CD14-positive monocyte (primary cell): ENCODE measurements around the gene MAP6. TPM values are rescaled to one million over a fixed set of nuclear protein-coding genes. Genes with fewer than 3 reads are reported as not detected.

ENCODE experiments used
- DNase-seq, 3 donors: peaks; one replicate each; pipeline ENCODE4 v3.0.0-alpha.2; 2011 to 2022
- H2AFZ ChIP-seq: 2 replicates; pipeline ENCODE4 v1.6.0; 2012; ENCODE audit warnings: mild to moderate bottlenecking, low read depth, low read length, inconsistent platforms; ENCODE audit not compliant: insufficient read depth, poor library complexity, severe bottlenecking
- H3K27ac ChIP-seq, 2 donors: 1 replicate in 1 of 2; 2 replicates in 1 of 2; pipeline ENCODE4 v1.5.1; 2012 to 2013; ENCODE audit warnings: low read length in 2 of 2, control low read depth in 1 of 2, inconsistent platforms in 1 of 2, low read depth in 1 of 2, mild to moderate bottlenecking in 1 of 2
- H3K27me3 ChIP-seq, 2 donors: one replicate each; pipeline versions ENCODE4 v1.6.0 to v1.6.1; 2011 to 2013; ENCODE audit warnings: low read length in 2 of 2; ENCODE audit not compliant: control insufficient read depth in 2 of 2, insufficient read depth in 2 of 2
- H3K36me3 ChIP-seq, 2 donors: replicated peaks in 1 of 2; 1 replicate in 1 of 2; 2 replicates in 1 of 2; pipeline versions ENCODE4 v1.5.1 to v1.6.1; 2012 to 2013; ENCODE audit warnings: low read length in 2 of 2, control low read depth in 1 of 2, inconsistent platforms in 1 of 2, mild to moderate bottlenecking in 1 of 2; ENCODE audit not compliant: insufficient read depth in 2 of 2, control insufficient read depth in 1 of 2
- H3K4me1 ChIP-seq, 2 donors: 1 replicate in 1 of 2; 2 replicates in 1 of 2; pipeline versions ENCODE4 v1.5.1 to v1.6.1; 2012 to 2013; ENCODE audit warnings: low read length in 2 of 2, control low read depth in 1 of 2, inconsistent platforms in 1 of 2, mild to moderate bottlenecking in 1 of 2, moderate library complexity in 1 of 2; ENCODE audit not compliant: insufficient read depth in 2 of 2, control insufficient read depth in 1 of 2
- H3K4me2 ChIP-seq: replicated peaks from 2 replicates; pipeline ENCODE3; 2012; ENCODE audit warnings: low read length, moderate library complexity, mild to moderate bottlenecking; ENCODE audit not compliant: poor library complexity, severe bottlenecking; ENCODE audit errors: extremely low read depth
- H3K4me3 ChIP-seq, 3 experiments: fragments of 200-600 bp in 1 of 3; sonication (generic) in 1 of 3; replicated peaks in 1 of 3; 1 replicate in 2 of 3; 2 replicates in 1 of 3; pipeline ENCODE4 v1.5.1; 2011 to 2013; ENCODE audit warnings: low read length in 3 of 3, mild to moderate bottlenecking in 3 of 3, control low read depth in 2 of 3, low read depth in 2 of 3, inconsistent platforms in 1 of 3, moderate library complexity in 1 of 3
- H3K79me2 ChIP-seq: 2 replicates; pipeline ENCODE4 v1.6.0; 2012; ENCODE audit warnings: mild to moderate bottlenecking, control low read depth, inconsistent platforms, low read length, moderate library complexity; ENCODE audit not compliant: insufficient read depth
- H3K9ac ChIP-seq: 2 replicates; pipeline ENCODE4 v1.6.0; 2017; ENCODE audit warnings: low read length, mild to moderate bottlenecking; ENCODE audit not compliant: insufficient read depth, poor library complexity, severe bottlenecking
- H3K9me3 ChIP-seq, 2 donors: replicated peaks in 1 of 2; 1 replicate in 1 of 2; 2 replicates in 1 of 2; pipeline versions ENCODE4 v1.5.1 to v1.6.1; 2012 to 2013; ENCODE audit warnings: low read length in 2 of 2, control low read depth in 1 of 2; ENCODE audit not compliant: control insufficient read depth in 1 of 2, insufficient read depth in 1 of 2
- H4K20me1 ChIP-seq: 2 replicates; pipeline ENCODE4 v1.6.0; 2012; ENCODE audit warnings: mild to moderate bottlenecking, low read length, control low read depth, moderate library complexity; ENCODE audit not compliant: insufficient read depth
- H3K27ac Mint-ChIP-seq, 7 donors: one replicate each; pipeline ENCODE4 v1.8.0; 2020; ENCODE audit warnings: mild to moderate bottlenecking in 7 of 7, mixed read lengths in 7 of 7, moderate library complexity in 6 of 7, inconsistent platforms in 2 of 7
- H3K27me3 Mint-ChIP-seq, 3 donors: one replicate each; pipeline ENCODE4 v1.8.0; 2021 to 2022; ENCODE audit warnings: low read depth in 3 of 3, mild to moderate bottlenecking in 3 of 3, mixed read lengths in 3 of 3, moderate library complexity in 3 of 3, inconsistent platforms in 1 of 3
- H3K36me3 Mint-ChIP-seq, 2 donors: one replicate each; pipeline ENCODE4 v1.8.0; 2020; ENCODE audit warnings: mixed read lengths in 2 of 2, inconsistent platforms in 1 of 2, mild to moderate bottlenecking in 1 of 2
- H3K4me1 Mint-ChIP-seq: one replicate; pipeline ENCODE4 v1.8.0; 2020; ENCODE audit warnings: mild to moderate bottlenecking, mixed read lengths
- H3K4me3 Mint-ChIP-seq, 2 donors: one replicate each; pipeline ENCODE4 v1.8.0; 2020; ENCODE audit warnings: mild to moderate bottlenecking in 2 of 2, mixed read lengths in 2 of 2, moderate library complexity in 1 of 2
- H3K9me3 Mint-ChIP-seq, 7 donors: one replicate each; pipeline ENCODE4 v1.8.0; 2020 to 2022; ENCODE audit warnings: mixed read lengths in 7 of 7, mild to moderate bottlenecking in 6 of 7, moderate library complexity in 6 of 7, inconsistent platforms in 2 of 7
- CTCF ChIP-seq: fragments of 200-600 bp; IDR thresholded peaks from one replicate; pipeline ENCODE4 v1.8.0; 2022; ENCODE audit warnings: antibody characterized with exemption, mild to moderate bottlenecking
- WGBS: methylation state at CpG from one replicate; pipeline ENCODE4 v1.1.5; 2013; ENCODE audit warnings: missing lambda C conversion rate; ENCODE audit not compliant: insufficient coverage; 5-methylcytosine and 5-hydroxymethylcytosine counted together
- intact Hi-C, 2 donors: fragments of 100-400 bp; cut with micrococcal nuclease; formaldehyde crosslinking; loops; one replicate each; pipeline versions ENCODE4 v1.15.0 to v1.15.1; 2023
- polyA plus RNA-seq, 3 donors: library from polyadenylated mRNA; depleted of rRNA in 1 of 3; unstranded in 2 of 3; stranded (reverse) in 1 of 3; fragments of 300-500 nt in 2 of 3; fragments of >200 nt in 1 of 3; fragmentation: Illumina TruSeq in 2 of 3; gene quantifications; 1 replicate in 2 of 3; 2 replicates in 1 of 3; pipeline ENCODE4 v1.2.3, GENCODE V29; 2012 to 2021

The MAP6 gene
- polyA plus RNA-seq, 3 donors, result not detected

DNA sequence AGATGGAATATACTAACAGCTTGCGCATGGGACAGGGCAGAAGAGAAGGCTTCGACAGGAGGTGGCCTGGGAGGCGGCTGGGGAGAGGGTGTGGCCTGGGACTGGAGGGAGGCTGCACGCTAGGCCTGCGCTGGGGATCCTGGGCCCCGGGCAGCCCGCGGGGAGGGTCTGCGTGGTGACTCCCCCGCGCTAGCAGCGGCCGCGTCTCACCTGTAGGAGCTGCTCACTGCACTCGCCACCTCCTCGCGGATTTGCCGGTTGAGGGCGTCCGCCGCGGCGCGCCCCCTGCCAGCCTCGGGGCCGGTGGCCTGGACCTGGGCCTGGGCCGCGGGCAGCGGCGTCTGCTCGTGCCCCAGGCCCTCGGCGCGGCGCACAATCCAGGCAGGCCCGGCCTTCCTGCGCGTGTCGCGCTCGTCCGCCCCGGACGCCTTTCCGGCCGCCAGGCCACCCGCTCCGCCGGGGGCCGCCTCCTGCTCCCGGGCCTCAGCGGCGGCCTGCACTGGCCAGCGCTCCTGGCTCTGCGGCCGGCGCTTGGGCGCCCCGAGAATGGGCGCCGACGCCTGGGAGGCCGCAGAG, 1.5 kb downstream of the MAP6 start:
- Histone ChIP-seq H3K9me3 (peaks cover 0 to 25% of the 10 kb centered on the region in 2 donors), H3K79me2 (no peaks in the 10 kb centered on the region), H3K9ac (peak overlapping the region; percentile 31), H2AFZ (no peak overlapping the region), H3K4me3 (peak overlapping the region in 1 of 3 experiments; percentile 47), H3K4me2 (peak overlapping the region; percentile 62), H3K4me1 (peaks cover 13 to 21% of the 10 kb centered on the region in 2 donors), H3K36me3 (no peaks in the 10 kb centered on the region), H3K27me3 (peaks cover 91 to 93% of the 10 kb centered on the region in 2 donors), H4K20me1 (no peaks in the 10 kb centered on the region), H3K27ac (no peak overlapping the region)
- Mint-ChIP-seq H3K36me3 (peaks cover 0 to 7% of the 10 kb centered on the region in 2 donors), H3K4me3 (peak overlapping the region; percentile 24 to 83), H3K27me3 (peaks cover 74 to 88% (median 75%) of the 10 kb centered on the region in 3 donors), H3K4me1 (peaks cover 14% of the 10 kb centered on the region), H3K27ac (no peak overlapping the region), H3K9me3 (peaks cover 0 to 24% (median 12%) of the 10 kb centered on the region in 7 donors)
- intact Hi-C loops, result no loop called here
- TF ChIP-seq CTCF, result no peak
- DNase-seq, result no peak
- WGBS, result under 1% methylated on average over 62 of the region's 63 CpGs

DNA sequence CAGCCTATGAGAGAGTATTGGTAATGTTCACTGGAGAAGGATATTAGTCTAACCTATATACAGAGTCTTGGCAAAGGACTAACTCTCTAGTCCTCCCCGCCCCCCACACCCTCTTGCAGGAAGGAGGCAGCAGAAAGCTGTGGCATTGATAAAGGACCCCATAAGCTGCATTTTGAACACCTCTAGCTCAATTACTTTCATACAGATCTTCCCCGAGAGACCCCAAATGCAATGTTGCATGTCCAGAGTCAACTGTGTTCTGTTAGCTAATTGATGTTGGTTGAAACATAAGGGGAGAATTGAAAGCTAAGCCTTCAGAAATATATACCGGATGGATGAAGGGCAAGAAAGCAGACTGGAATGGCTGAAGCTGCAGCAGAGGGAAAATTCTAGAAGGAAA, 2.8 kb downstream of the MAP6 start:
- peaks cover 13 to 21% of the 10 kb centered on the region in 2 donors for H3K4me1 ChIP-seq
- H3K36me3 ChIP-seq, result no peaks in the 10 kb centered on the region
- intact Hi-C loops, result no loop called here
- peaks cover 0 to 20% of the 10 kb centered on the region in 2 donors for H3K9me3 ChIP-seq
- peaks cover 0 to 7% of the 10 kb centered on the region in 2 donors for H3K36me3 Mint-ChIP-seq
- H3K4me3 Mint-ChIP-seq, result peak overlapping the region in 1 of 2 donors; percentile 63
- DNase-seq, result no peak
- no peak overlapping the region for H3K27ac Mint-ChIP-seq
- H4K20me1 ChIP-seq, result no peaks in the 10 kb centered on the region
- H3K4me1 Mint-ChIP-seq, result peaks cover 14% of the 10 kb centered on the region
- no peak overlapping the region for H3K4me3 ChIP-seq
- no peak overlapping the region for H2AFZ ChIP-seq
- no peak overlapping the region for H3K4me2 ChIP-seq
- 67% methylated on average over 1 of the region's 3 CpGs for WGBS
- H3K9ac ChIP-seq, result no peak overlapping the region
- H3K27me3 Mint-ChIP-seq, result peaks cover 70 to 79% (median 74%) of the 10 kb centered on the region in 3 donors
- no peak for TF ChIP-seq CTCF
- H3K9me3 Mint-ChIP-seq, result peaks cover 0 to 18% (median 10%) of the 10 kb centered on the region in 7 donors
- no peak overlapping the region for H3K27ac ChIP-seq
- no peaks in the 10 kb centered on the region for H3K79me2 ChIP-seq
- H3K27me3 ChIP-seq, result peaks cover 85 to 92% of the 10 kb centered on the region in 2 donors
